Liver (tissue), 9 donors: ENCODE measurements around the gene FGR. TPM values are rescaled to one million over a fixed set of nuclear protein-coding genes. Genes with fewer than 3 reads are reported as not detected.
A peak's percentile ranks its signal among the peaks of the same experiment; 100 is the strongest.

Experiments
- DNase-seq: peaks from one replicate; pipeline ENCODE4 v3.0.0-alpha.2; 2017; ENCODE audit warnings: low spot score
- H3K27ac ChIP-seq, 2 donors: one replicate each; pipeline ENCODE4 v1.7.0; 2013; ENCODE audit warnings: inconsistent platforms in 2 of 2, low read length in 2 of 2, control low read depth in 1 of 2, low read depth in 1 of 2, mild to moderate bottlenecking in 1 of 2
- H3K27me3 ChIP-seq, 4 donors: one replicate each; pipeline versions ENCODE4 v1.6.1 to v1.7.0; 2013; ENCODE audit warnings: low read length in 3 of 4, inconsistent platforms in 1 of 4, mild to moderate bottlenecking in 1 of 4, moderate library complexity in 1 of 4; ENCODE audit not compliant: control insufficient read depth in 4 of 4, insufficient read depth in 4 of 4
- H3K36me3 ChIP-seq, 4 donors: one replicate each; pipeline versions ENCODE4 v1.6.1 to v1.7.0; 2013; ENCODE audit warnings: low read length in 3 of 4, mild to moderate bottlenecking in 3 of 4, low read depth in 1 of 4, moderate library complexity in 1 of 4; ENCODE audit not compliant: control insufficient read depth in 4 of 4, insufficient read depth in 3 of 4
- H3K4me1 ChIP-seq, 4 donors: one replicate each; pipeline versions ENCODE4 v1.6.1 to v1.7.0; 2013; ENCODE audit warnings: low read length in 3 of 4, mild to moderate bottlenecking in 3 of 4, moderate library complexity in 1 of 4; ENCODE audit not compliant: control insufficient read depth in 4 of 4, insufficient read depth in 4 of 4
- H3K4me3 ChIP-seq, 3 donors: one replicate each; pipeline versions ENCODE4 v1.6.1 to v1.7.0; 2013; ENCODE audit warnings: low read length in 3 of 3, control low read depth in 1 of 3, low read depth in 1 of 3, mild to moderate bottlenecking in 1 of 3
- H3K9ac ChIP-seq, 2 donors: one replicate each; pipeline ENCODE4 v1.7.0; 2013; ENCODE audit warnings: low read length in 2 of 2, mild to moderate bottlenecking in 2 of 2, moderate library complexity in 2 of 2, control low read depth in 1 of 2, low read depth in 1 of 2
- H3K9me3 ChIP-seq, 4 donors: one replicate each; pipeline versions ENCODE4 v1.6.1 to v1.7.0; 2013; ENCODE audit warnings: low read length in 3 of 4; ENCODE audit not compliant: control insufficient read depth in 4 of 4
- ATF3 ChIP-seq: IDR thresholded peaks from 2 replicates; pipeline ENCODE4 v1.6.1; 2016; ENCODE audit warnings: antibody characterized with exemption
- CTCF ChIP-seq: fragments of 150-350 bp; IDR thresholded peaks from 2 replicates; pipeline ENCODE4 v1.5.1; 2017; ENCODE audit warnings: improper control_type of control experiment, low read depth, low read length; ENCODE audit not compliant: missing input control
- EGR1 ChIP-seq, 2 donors: IDR thresholded peaks; 2 replicates each; pipeline ENCODE4 v1.6.1; 2016 to 2018; ENCODE audit warnings: antibody characterized with exemption in 2 of 2, low read depth in 2 of 2
- FOXA1 ChIP-seq: IDR thresholded peaks from 2 replicates; pipeline ENCODE4 v1.6.1; 2016; ENCODE audit warnings: antibody characterized with exemption
- FOXA2 ChIP-seq: IDR thresholded peaks from 2 replicates; pipeline ENCODE4 v1.6.1; 2016; ENCODE audit warnings: antibody characterized with exemption
- GABPA ChIP-seq, 2 donors: IDR thresholded peaks in 1 of 2; conservative IDR thresholded peaks in 1 of 2; 2 replicates each; pipeline ENCODE4 v1.6.1; 2016; ENCODE audit warnings: antibody characterized with exemption in 2 of 2, mild to moderate bottlenecking in 1 of 2, moderate library complexity in 1 of 2
- HNF4A ChIP-seq, 2 donors: conservative IDR thresholded peaks; 2 replicates each; pipeline ENCODE4 v1.6.1; 2016; ENCODE audit warnings: antibody characterized with exemption in 2 of 2, mild to moderate bottlenecking in 2 of 2
- HNF4G ChIP-seq: IDR thresholded peaks from 2 replicates; pipeline ENCODE4 v1.6.1; 2016; ENCODE audit warnings: antibody characterized with exemption
- JUND ChIP-seq, 2 donors: IDR thresholded peaks; 2 replicates each; pipeline ENCODE4 v1.6.1; 2016; ENCODE audit warnings: antibody characterized with exemption in 2 of 2
- NR2F2 ChIP-seq: IDR thresholded peaks from 2 replicates; pipeline ENCODE4 v1.6.1; 2016; ENCODE audit warnings: antibody characterized with exemption
- RAD21 ChIP-seq, 2 donors: IDR thresholded peaks; 2 replicates each; pipeline ENCODE4 v1.6.1; 2016; ENCODE audit warnings: antibody characterized with exemption in 2 of 2, mild to moderate bottlenecking in 2 of 2
- REST ChIP-seq: IDR thresholded peaks from 2 replicates; pipeline ENCODE4 v1.6.1; 2016; ENCODE audit warnings: antibody characterized with exemption, mild to moderate bottlenecking
- RXRA ChIP-seq, 2 donors: IDR thresholded peaks; 2 replicates each; pipeline ENCODE4 v1.6.1; 2017 to 2018; ENCODE audit warnings: antibody characterized with exemption in 2 of 2, mild to moderate bottlenecking in 1 of 2
- SP1 ChIP-seq: IDR thresholded peaks from 2 replicates; pipeline ENCODE4 v1.6.1; 2018; ENCODE audit warnings: antibody characterized with exemption, mild to moderate bottlenecking
- TAF1 ChIP-seq: conservative IDR thresholded peaks from 2 replicates; pipeline ENCODE4 v1.6.1; 2016; ENCODE audit warnings: antibody characterized with exemption, mild to moderate bottlenecking
- YY1 ChIP-seq: IDR thresholded peaks from 2 replicates; pipeline ENCODE4 v1.6.1; 2016; ENCODE audit warnings: antibody characterized with exemption, mild to moderate bottlenecking
- ZBTB33 ChIP-seq: IDR thresholded peaks from 2 replicates; pipeline ENCODE4 v1.6.1; 2016; ENCODE audit warnings: antibody characterized with exemption
- WGBS: extraction: QIAGEN DNeasy Blood & Tissue Kit; methylation state at CpG from one replicate; pipeline ENCODE4 v1.1.7; 2013; 5-methylcytosine and 5-hydroxymethylcytosine counted together
- polyA plus RNA-seq, 2 donors: library from polyadenylated mRNA; stranded (reverse) in 1 of 2; unstranded in 1 of 2; fragments of 200-250 nt in 1 of 2; fragments of >200 nt in 1 of 2; fragmentation: Nextera tagmentation in 1 of 2; extraction: Ambion mirVana in 1 of 2; gene quantifications; one replicate each; pipeline versions ENCODE4 v1.2.1 to v1.2.3, GENCODE V29; 2013 to 2015
- total RNA-seq, 2 donors: library from RNA; depleted of rRNA; stranded (reverse); fragments of >200 nt; gene quantifications; one replicate each; pipeline ENCODE4 v1.2.3, GENCODE V29; 2014
- donor health status: healthy.
- donor health status: healthy.
- donor health status: healthy.
- donor health status: healthy.
- donor health status: healthy.

The FGR gene
- total and polyA plus RNA-seq, 4 donors: 2.8 to 20.2 (median 6.2) TPM

DNA sequence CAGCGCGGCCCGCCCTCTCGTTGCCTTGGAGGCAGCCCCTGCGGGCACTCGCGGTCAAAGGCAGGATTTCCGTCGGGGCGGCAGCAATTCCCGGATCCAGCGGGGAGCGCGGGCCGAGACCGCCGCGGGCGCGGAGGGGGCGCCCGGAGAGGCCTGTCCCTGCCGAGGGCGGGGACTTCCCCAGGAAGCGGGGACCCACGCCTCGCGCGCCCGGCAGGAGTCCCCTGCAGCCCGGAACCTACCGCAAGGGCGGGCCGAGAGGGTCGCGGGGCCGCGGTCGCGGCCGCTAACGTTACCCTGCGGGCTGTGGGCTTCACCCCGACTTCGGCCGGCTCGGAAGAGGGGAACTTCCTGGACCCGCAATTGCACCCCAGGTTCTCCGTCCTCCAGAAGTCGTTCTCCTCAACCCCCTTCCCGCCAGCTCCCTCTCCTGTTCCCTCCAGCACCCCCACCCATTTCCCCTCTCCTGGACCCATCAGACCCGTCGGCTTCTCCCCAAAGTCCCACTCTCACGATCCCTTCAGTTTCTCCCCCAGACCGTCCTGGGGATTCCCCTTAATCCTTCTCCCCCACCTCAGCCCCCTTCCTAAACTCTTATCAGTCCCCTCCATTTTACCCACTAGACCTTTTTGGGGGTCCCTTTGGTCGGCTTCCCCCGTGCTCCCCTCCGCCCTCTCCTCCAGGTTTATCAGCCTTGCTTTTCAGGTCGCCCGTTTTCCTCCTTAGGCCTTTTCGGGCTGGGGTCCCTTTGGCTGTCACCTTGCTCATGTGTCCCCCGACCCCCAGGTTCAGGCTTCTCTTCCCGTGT is 604 bp downstream of the FGR start:
- Histone ChIP-seq H3K4me3 (peak overlapping the region in 2 of 3 donors; percentile 19 to 33), H3K27ac (peak overlapping the region; percentile 71 to 75), H3K4me1 (peaks cover 0 to 10% (median 3%) of the 10 kb centered on the region in 4 donors), H3K36me3 (no peaks in the 10 kb centered on the region), H3K9ac (peak overlapping the region; percentile 12 to 48), H3K9me3 (no peaks in the 10 kb centered on the region), H3K27me3 (no peaks in the 10 kb centered on the region)
- no peak for DNase-seq
- WGBS: 7% methylated on average over 63 of the region's 63 CpGs
- TF ChIP-seq FOXA2 (no peak), FOXA1 (no peak), ZBTB33 (no peak), HNF4A (conservative IDR thresholded peaks at IDR 0.05) (no peak), YY1 (no peak), REST (no peak)

- H3K9me3 ChIP-seq: no peaks in the 10 kb centered on the region
- H3K27me3 ChIP-seq: no peaks in the 10 kb centered on the region
- no peak for DNase-seq
- peak overlapping the region in 1 of 3 donors; percentile 33 for H3K4me3 ChIP-seq
- WGBS: 30% methylated on average over 17 of the region's 17 CpGs
- peak overlapping the region; percentile 71 to 75 for H3K27ac ChIP-seq
- peaks cover 0 to 10% (median 3%) of the 10 kb centered on the region in 4 donors for H3K4me1 ChIP-seq
- H3K9ac ChIP-seq: peak overlapping the region in 1 of 2 donors; percentile 48
- no peaks in the 10 kb centered on the region for H3K36me3 ChIP-seq
- no peak for TF ChIP-seq JUND (IDR thresholded peaks at IDR 0.05)
- TF ChIP-seq YY1: no peak
- no peak for TF ChIP-seq FOXA1
- no peak for TF ChIP-seq REST
- TF ChIP-seq TAF1: no peak
- no peak for TF ChIP-seq GABPA (IDR thresholded peaks at IDR 0.05 in 1 of 2, conservative IDR thresholded peaks at IDR 0.05 in 1 of 2)
- TF ChIP-seq SP1: no peak
- no peak for TF ChIP-seq CTCF
- no peak for TF ChIP-seq HNF4G
- no peak for TF ChIP-seq RAD21 (IDR thresholded peaks at IDR 0.05)
- no peak for TF ChIP-seq ATF3
- TF ChIP-seq ZBTB33: no peak
- TF ChIP-seq FOXA2: no peak
- TF ChIP-seq RXRA (IDR thresholded peaks at IDR 0.05): no peak
- no peak for TF ChIP-seq HNF4A (conservative IDR thresholded peaks at IDR 0.05)
- no peak for TF ChIP-seq NR2F2
- no peak for TF ChIP-seq EGR1 (IDR thresholded peaks at IDR 0.05; ENCODE audit: low read depth in 2 of 2)
These were observed 1.3 kb downstream of the FGR start for GRCh38 chr1:27633640-27634176.
